H1 (cell line): ENCODE measurements around the gene CEP152. TPM values are rescaled to one million over a fixed set of nuclear protein-coding genes. Genes with fewer than 3 reads are reported as not detected.

Experiments used
- CTCF ChIA-PET: fragments of 300-600 bp; sonication (Branson Sonifier 250); formaldehyde crosslinking; loops from one replicate; lab custom pipeline; 2021; ENCODE audit not compliant: partially characterized antibody; lab: Charles Lee
- POLR2A ChIA-PET: fragments of 300-600 bp; sonication (Branson Sonifier 250); formaldehyde crosslinking; loops from one replicate; lab custom pipeline; 2021; ENCODE audit warnings: inconsistent platforms; ENCODE audit not compliant: partially characterized antibody; lab: Charles Lee
- DNase-seq, 2 experiments: peaks; one replicate each; pipeline versions ENCODE4 v3.0.0 to v3.0.0-alpha.2; 2010 to 2022; ENCODE audit warnings: low spot score in 2 of 2, low read depth in 1 of 2, mixed read lengths in 1 of 2
- FAIRE-seq: peaks from 2 replicates; lab custom pipeline; 2011; peaks lifted over from hg19 to GRCh38; lab: Jason Lieb, UNC
- H2AFZ ChIP-seq: 2 replicates; pipeline ENCODE4 v1.8.1; 2012; ENCODE audit warnings: low read length, inconsistent platforms
- H2AK5ac ChIP-seq: 2 replicates; pipeline ENCODE4 v1.6.1; 2013; ENCODE audit warnings: low read depth, low read length
- H2BK120ac ChIP-seq: replicated peaks from 2 replicates; pipeline ENCODE3; 2013; ENCODE audit warnings: low read depth, low read length, inconsistent platforms
- H2BK12ac ChIP-seq: 2 replicates; pipeline ENCODE4 v1.6.1; 2013; ENCODE audit warnings: low read depth, low read length
- H2BK15ac ChIP-seq: 2 replicates; pipeline ENCODE4 v1.6.1; 2013; ENCODE audit warnings: low read length
- H2BK20ac ChIP-seq: 2 replicates; pipeline ENCODE4 v1.6.1; 2013; ENCODE audit warnings: low read length
- H2BK5ac ChIP-seq: 2 replicates; pipeline ENCODE4 v1.6.1; 2013; ENCODE audit warnings: low read depth, low read length
- H3K14ac ChIP-seq: 2 replicates; pipeline ENCODE4 v1.6.1; 2013; ENCODE audit warnings: inconsistent platforms; ENCODE audit not compliant: insufficient read length
- H3K18ac ChIP-seq: 2 replicates; pipeline ENCODE4 v1.6.1; 2013; ENCODE audit warnings: low read length; ENCODE audit errors: extremely low read depth
- H3K23ac ChIP-seq: 2 replicates; pipeline ENCODE4 v1.6.1; 2013; ENCODE audit warnings: inconsistent platforms; ENCODE audit not compliant: insufficient read length
- H3K23me2 ChIP-seq: 2 replicates; pipeline ENCODE4 v1.6.1; 2013; ENCODE audit warnings: low read depth, low read length
- H3K27ac ChIP-seq: 2 replicates; pipeline ENCODE4 v1.6.1; 2011; ENCODE audit warnings: low read depth, low read length, inconsistent platforms
- H3K27me3 ChIP-seq, 4 experiments: replicated peaks in 1 of 4; 1 replicate in 1 of 4; 2 replicates in 3 of 4; pipeline versions ENCODE4 v1.6.1 to v1.8.1; 2011 to 2013; ENCODE audit warnings: low read length in 3 of 4, mild to moderate bottlenecking in 3 of 4, inconsistent platforms in 2 of 4, mixed read lengths in 2 of 4, moderate library complexity in 1 of 4; ENCODE audit not compliant: control insufficient read depth in 3 of 4, insufficient read depth in 3 of 4; ENCODE audit errors: extremely low read depth in 1 of 4
- H3K36me3 ChIP-seq, 4 experiments: 2 replicates each; pipeline versions ENCODE4 v1.6.1 to v1.8.1; 2011 to 2013; ENCODE audit warnings: mild to moderate bottlenecking in 4 of 4, low read length in 3 of 4, moderate library complexity in 2 of 4, control low read depth in 1 of 4, inconsistent platforms in 1 of 4; ENCODE audit not compliant: insufficient read depth in 4 of 4, control insufficient read depth in 2 of 4
- H3K4ac ChIP-seq: replicated peaks from 2 replicates; pipeline ENCODE3; 2013; ENCODE audit warnings: low read length, low read depth, mixed read lengths, inconsistent platforms; ENCODE audit not compliant: insufficient read length
- H3K4me1 ChIP-seq, 4 experiments: replicated peaks in 1 of 4; 1 replicate in 1 of 4; 2 replicates in 3 of 4; pipeline versions ENCODE4 v1.6.1 to v1.8.1; 2011 to 2013; ENCODE audit warnings: low read length in 3 of 4, inconsistent platforms in 2 of 4, mixed read lengths in 1 of 4; ENCODE audit not compliant: insufficient read depth in 4 of 4, control insufficient read depth in 3 of 4
- H3K4me2 ChIP-seq, 2 experiments: 2 replicates each; pipeline versions ENCODE4 v1.6.1 to v1.8.1; 2011 to 2013; ENCODE audit warnings: low read depth in 2 of 2, low read length in 2 of 2, control low read depth in 1 of 2, inconsistent platforms in 1 of 2, mild to moderate bottlenecking in 1 of 2; ENCODE audit not compliant: insufficient read depth in 1 of 2
- H3K4me3 ChIP-seq, 4 experiments: fragments of 200-600, 300-600 bp in 1 of 4; sonication (generic), shearing (Covaris generic), sonication (Bioruptor Twin) in 1 of 4; 2 replicates each; pipeline versions ENCODE4 v1.5.1 to v1.8.1; 2011 to 2016; ENCODE audit warnings: low read length in 4 of 4, low read depth in 3 of 4, control low read depth in 2 of 4, inconsistent platforms in 2 of 4, mild to moderate bottlenecking in 2 of 4, mixed read lengths in 1 of 4, moderate library complexity in 1 of 4; ENCODE audit not compliant: insufficient read depth in 2 of 4; ENCODE audit errors: extremely low read depth in 1 of 4
- H3K56ac ChIP-seq: replicated peaks from 2 replicates; pipeline ENCODE3; 2013; ENCODE audit warnings: low read depth, mild to moderate bottlenecking, mixed read lengths, low read length, inconsistent platforms; ENCODE audit not compliant: insufficient read length
- H3K79me1 ChIP-seq: 2 replicates; pipeline ENCODE4 v1.6.1; 2013; ENCODE audit warnings: low read depth, low read length, control low read depth
- H3K79me2 ChIP-seq, 2 experiments: 2 replicates each; pipeline versions ENCODE4 v1.6.1 to v1.8.1; 2012 to 2013; ENCODE audit warnings: low read length in 2 of 2, mild to moderate bottlenecking in 2 of 2, inconsistent platforms in 1 of 2; ENCODE audit not compliant: insufficient read depth in 2 of 2, control insufficient read depth in 1 of 2
- H3K9ac ChIP-seq, 4 experiments: replicated peaks in 1 of 4; 1 replicate in 1 of 4; 2 replicates in 3 of 4; pipeline versions ENCODE4 v1.6.1 to v1.8.1; 2011 to 2013; ENCODE audit warnings: low read depth in 3 of 4, low read length in 3 of 4, control low read depth in 2 of 4, mild to moderate bottlenecking in 2 of 4, moderate library complexity in 2 of 4, inconsistent platforms in 1 of 4; ENCODE audit errors: extremely low read depth in 1 of 4
- H3K9me3 ChIP-seq, 2 experiments: 2 replicates each; pipeline versions ENCODE4 v1.6.1 to v1.8.1; 2012 to 2013; ENCODE audit warnings: mild to moderate bottlenecking in 2 of 2, moderate library complexity in 2 of 2, control low read depth in 1 of 2, inconsistent platforms in 1 of 2, low read depth in 1 of 2, low read length in 1 of 2, mixed read lengths in 1 of 2; ENCODE audit not compliant: insufficient read depth in 2 of 2
- H4K20me1 ChIP-seq, 2 experiments: replicated peaks in 1 of 2; 2 replicates each; pipeline versions ENCODE3 to v1.8.1; 2011 to 2013; ENCODE audit warnings: inconsistent platforms in 2 of 2, low read length in 2 of 2, mild to moderate bottlenecking in 1 of 2; ENCODE audit not compliant: insufficient read depth in 2 of 2, control insufficient read depth in 1 of 2
- H4K5ac ChIP-seq: 2 replicates; pipeline ENCODE4 v1.6.1; 2013; ENCODE audit warnings: low read length, low read depth, mixed read lengths, inconsistent platforms; ENCODE audit not compliant: insufficient read length
- H4K8ac ChIP-seq: 2 replicates; pipeline ENCODE4 v1.8.0; 2013; ENCODE audit warnings: mild to moderate bottlenecking, moderate library complexity, low read length, inconsistent platforms; ENCODE audit not compliant: insufficient read depth; ENCODE audit errors: extremely low read depth
- H4K91ac ChIP-seq: replicated peaks from 2 replicates; pipeline ENCODE3; 2013; ENCODE audit warnings: low read length, mixed read lengths, inconsistent platforms; ENCODE audit not compliant: insufficient read length
- CHD2 ChIP-seq: IDR thresholded peaks from 2 replicates; pipeline ENCODE4 v1.6.1; 2012; ENCODE audit warnings: low read length, improper control_type of control experiment
- CTCF ChIP-seq, 3 experiments: IDR thresholded peaks; 1 replicate in 2 of 3; 2 replicates in 1 of 3; pipeline versions ENCODE4 v1.5.1 to v1.6.1; 2011; ENCODE audit warnings: low read length in 3 of 3, mild to moderate bottlenecking in 3 of 3, inconsistent platforms in 2 of 3, low read depth in 1 of 3, moderate library complexity in 1 of 3; ENCODE audit not compliant: insufficient read depth in 1 of 3; ENCODE audit errors: control extremely low read depth in 1 of 3
- EZH2 ChIP-seq: fragments of 200-600 bp; sonication (generic); IDR thresholded peaks from 2 replicates; pipeline ENCODE4 v1.7.1; 2012; ENCODE audit warnings: low read depth, mild to moderate bottlenecking, moderate library complexity, low read length, inconsistent platforms; ENCODE audit not compliant: severe bottlenecking
- HDAC6 ChIP-seq: IDR thresholded peaks from one replicate; pipeline ENCODE4 v1.7.1; 2012; ENCODE audit warnings: low read depth, mild to moderate bottlenecking, inconsistent platforms, low read length, moderate library complexity
- KDM4A ChIP-seq: IDR thresholded peaks from one replicate; pipeline ENCODE4 v1.7.1; 2012; ENCODE audit warnings: low read depth, mild to moderate bottlenecking, moderate library complexity, low read length, inconsistent platforms; ENCODE audit not compliant: severe bottlenecking
- PHF8 ChIP-seq: fragments of 200-600 bp; sonication (generic); conservative IDR thresholded peaks from 2 replicates; pipeline ENCODE4 v1.7.1; 2012; ENCODE audit warnings: low read depth, mild to moderate bottlenecking, inconsistent platforms, low read length, moderate library complexity
- RXRA ChIP-seq: IDR thresholded peaks from 2 replicates; pipeline ENCODE4 v1.6.1; 2011; ENCODE audit warnings: low read depth, mild to moderate bottlenecking, low read length, moderate library complexity; ENCODE audit not compliant: insufficient read depth
- SRF ChIP-seq: IDR thresholded peaks from 2 replicates; pipeline ENCODE4 v1.6.1; 2011; ENCODE audit warnings: mild to moderate bottlenecking, low read depth, low read length, moderate library complexity
- SUZ12 ChIP-seq: fragments of 200-600 bp; sonication (generic); IDR thresholded peaks from 2 replicates; pipeline ENCODE4 v1.6.1; 2012; ENCODE audit warnings: mild to moderate bottlenecking, inconsistent platforms, low read length, moderate library complexity, mixed read lengths
- TAF7 ChIP-seq: optimal IDR thresholded peaks from 2 replicates; pipeline ENCODE3; 2011; ENCODE audit warnings: low read depth, mild to moderate bottlenecking, inconsistent platforms, low read length, moderate library complexity, borderline replicate concordance
- WGBS, 2 experiments: shearing (Covaris generic) in 1 of 2; methylation state at CpG; one replicate each; pipeline versions ENCODE4 v1.1.6 to v1.1.7; 2013 to 2015; ENCODE audit warnings: low lambda C conversion rate in 2 of 2, mixed read lengths in 2 of 2, inconsistent platforms in 1 of 2, low coverage in 1 of 2, missing lambda C conversion rate in 1 of 2; ENCODE audit not compliant: insufficient replicate concordance in 2 of 2, insufficient coverage in 1 of 2, insufficient read length in 1 of 2; ENCODE audit errors: extremely low coverage in 1 of 2, missing lambda C conversion rate in 1 of 2; 5-methylcytosine and 5-hydroxymethylcytosine counted together
- polyA plus RNA-seq, 7 experiments: library from polyadenylated mRNA; depleted of rRNA in 3 of 7; stranded (reverse) in 5 of 7; unstranded in 2 of 7; fragments of >200 nt in 5 of 7; fragments of 200-250 nt in 2 of 7; gene quantifications; 1 replicate in 5 of 7; 2 replicates in 1 of 7; 4 replicates in 1 of 7; pipeline versions ENCODE4 v1.2.1 to v1.2.3, GENCODE V29; 2011 to 2013; ENCODE audit warnings: missing spikeins in 2 of 7, mixed read lengths in 2 of 7
- total RNA-seq: library from RNA; stranded (reverse); fragmentation: NEBNext Ultra II Directional; extraction: Animal tissue kit (Norgen Biotek cat#: 25700); gene quantifications from 2 replicates; pipeline ENCODE4 v1.2.1, GENCODE V29; 2021

CEP152 gene
- total and polyA plus RNA-seq, 2 of the 8 experiments (the other 6 are each of a cell fraction or from before 2014, with no cell fraction given) = 1.4 to 16.2 TPM

- no peak overlapping the region for H3K4ac ChIP-seq
- H3K9me3 ChIP-seq = peaks cover 1% of the 10 kb centered on the region in 2 experiments; a peak in 1 of 4 replicates
- no peak overlapping the region for H4K5ac ChIP-seq
- no peak overlapping the region for H3K14ac ChIP-seq
- no peak overlapping the region for H2AK5ac ChIP-seq
- H3K4me1 ChIP-seq = no peaks in the 10 kb centered on the region
- H3K23me2 ChIP-seq = no peaks in the 10 kb centered on the region
- H3K36me3 ChIP-seq = no peaks in the 10 kb centered on the region; a peak in 2 of 8 replicates
- no peaks in the 10 kb centered on the region for H3K79me2 ChIP-seq
- no peak overlapping the region for H2BK20ac ChIP-seq
- ChIA-PET CTCF (no interaction called here), POLR2A (no interaction called here)
- no peak overlapping the region for H4K8ac ChIP-seq
- no peak for FAIRE-seq
- H2BK120ac ChIP-seq = no peak overlapping the region
- no peak overlapping the region for H2BK12ac ChIP-seq
- H2AFZ ChIP-seq = no peak overlapping the region
- 89% methylated on average over 6 of the region's 6 CpGs; no CpG with 5 or more reads in 1 of the 2 experiments for WGBS, 2 experiments
- no peak overlapping the region for H3K27ac ChIP-seq
- no peak overlapping the region for H3K18ac ChIP-seq
- H2BK15ac ChIP-seq = no peak overlapping the region
- H3K4me2 ChIP-seq = no peak overlapping the region
- H3K23ac ChIP-seq = no peak overlapping the region
- H3K79me1 ChIP-seq = no peaks in the 10 kb centered on the region
- H4K20me1 ChIP-seq = no peaks in the 10 kb centered on the region
- no peak overlapping the region for H3K4me3 ChIP-seq
- no peak overlapping the region for H3K9ac ChIP-seq
- H3K56ac ChIP-seq = no peak overlapping the region
- no peak for DNase-seq
- H3K27me3 ChIP-seq = no peaks in the 10 kb centered on the region
- no peak overlapping the region for H2BK5ac ChIP-seq
- H4K91ac ChIP-seq = no peak overlapping the region
- TF ChIP-seq PHF8 (no peak), EZH2 (no peak), CTCF (IDR thresholded peaks at IDR 0.05; ENCODE audit: control extremely low read depth in 1 of 3, insufficient read depth in 1 of 3, low read depth in 1 of 3, low read length in 3 of 3) (no peak), SUZ12 (no peak), KDM4A (no peak), CHD2 (no peak), HDAC6 (no peak), RXRA (no peak), TAF7 (no peak), SRF (no peak)
Measured at GRCh38 chr15:48721061-48721810, 89.6 kb downstream of the CEP152 start.
